PC-3 (cell line): ENCODE measurements around the gene IKBKE. TPM values are rescaled to one million over a fixed set of nuclear protein-coding genes. Genes with fewer than 3 reads are reported as not detected.
A peak's percentile ranks its signal among the peaks of the same experiment; 100 is the strongest.

ENCODE experiments used
- ATAC-seq: fragments of 200-7000 bp; cut with Tn5 transposase; 2 replicates; pipeline ENCODE4 v1.9.1; 2020; ENCODE audit warnings: mild to moderate bottlenecking, moderate library complexity
- BruUV-seq: library from RNA; stranded (reverse); fragments of 400-500 nt; replicated peaks from 2 replicates; lab custom pipeline; 2021; lab: Mats Ljungman, UMichigan
- CTCF ChIA-PET: fragments of 300-600 bp; sonication (Branson Sonifier 250); formaldehyde crosslinking; loops from one replicate; lab custom pipeline; 2022; ENCODE audit warnings: antibody characterized with exemption; lab: Charles Lee
- POLR2A ChIA-PET: fragments of 300-600 bp; sonication (Branson Sonifier 250); formaldehyde crosslinking; loops from one replicate; lab custom pipeline; 2022; ENCODE audit warnings: antibody characterized with exemption; ENCODE audit not compliant: unreplicated experiment; lab: Charles Lee
- DNase-seq: peaks from one replicate; pipeline ENCODE4 v3.0.0-alpha.2; 2015
- H2AFZ ChIP-seq: fragments of 300-600 bp; sonication (generic); 2 replicates; pipeline ENCODE4 v1.6.0; 2016; ENCODE audit warnings: antibody characterized with exemption, low read length
- H3F3A ChIP-seq: fragments of 300-600 bp; sonication (generic); one replicate; pipeline ENCODE4 v1.6.0; 2017; ENCODE audit warnings: antibody characterized with exemption, low read length, control low read depth, mild to moderate bottlenecking; ENCODE audit not compliant: unreplicated experiment
- H3K27ac ChIP-seq: fragments of 300-600 bp; sonication (generic); 2 replicates; pipeline ENCODE4 v1.5.1; 2016; ENCODE audit warnings: mild to moderate bottlenecking, low read length
- H3K27me3 ChIP-seq: fragments of 300-600 bp; sonication (generic); 2 replicates; pipeline ENCODE4 v1.6.1; 2016; ENCODE audit warnings: low read length, mixed read lengths
- H3K36me3 ChIP-seq: fragments of 300-600 bp; sonication (generic); 2 replicates; pipeline ENCODE4 v1.6.1; 2016; ENCODE audit warnings: low read depth, mixed run types, low read length, mixed read lengths
- H3K4me1 ChIP-seq: fragments of 300-600 bp; sonication (generic); 2 replicates; pipeline ENCODE4 v1.5.1; 2016; ENCODE audit warnings: low read length; ENCODE audit not compliant: insufficient read depth
- H3K4me2 ChIP-seq: fragments of 300-600 bp; sonication (generic); 2 replicates; pipeline ENCODE4 v1.6.0; 2016; ENCODE audit warnings: low read length
- H3K4me3 ChIP-seq: fragments of 300-600 bp; sonication (generic); 2 replicates; pipeline ENCODE4 v1.5.1; 2016; ENCODE audit warnings: mild to moderate bottlenecking, low read length, mixed read lengths
- H3K79me2 ChIP-seq: fragments of 300-600 bp; sonication (generic); 2 replicates; pipeline ENCODE4 v1.6.1; 2017; ENCODE audit warnings: low read length, mixed read lengths
- H3K9ac ChIP-seq: fragments of 300-600 bp; sonication (generic); 2 replicates; pipeline ENCODE4 v1.6.0; 2016; ENCODE audit warnings: mild to moderate bottlenecking, low read length
- H3K9me2 ChIP-seq: fragments of 300-600 bp; sonication (generic); replicated peaks from 2 replicates; pipeline ENCODE4 v1.6.1; 2016; ENCODE audit warnings: mixed run types, low read length, mixed read lengths
- H3K9me3 ChIP-seq: fragments of 300-600 bp; sonication (generic); 2 replicates; pipeline ENCODE4 v1.6.1; 2016; ENCODE audit warnings: low read length, mixed read lengths
- H4K20me1 ChIP-seq: fragments of 300-600 bp; sonication (generic); 2 replicates; pipeline ENCODE4 v1.6.1; 2016; ENCODE audit warnings: low read length, mixed read lengths
- EZH2 ChIP-seq: fragments of 300-600 bp; sonication (generic); IDR thresholded peaks from one replicate; pipeline ENCODE4 v1.6.1; 2017; ENCODE audit warnings: antibody characterized with exemption, mild to moderate bottlenecking, low read length; ENCODE audit not compliant: unreplicated experiment
- EZH2phosphoT487 ChIP-seq: fragments of 300-600 bp; sonication (generic); IDR thresholded peaks from 2 replicates; pipeline ENCODE4 v1.6.1; 2018; ENCODE audit warnings: mild to moderate bottlenecking, antibody characterized with exemption, low read length, borderline replicate concordance
- intact Hi-C: fragments of 100-400 bp; cut with micrococcal nuclease; formaldehyde crosslinking; loops from 2 replicates; pipeline ENCODE4 v1.9.0; 2023
- total RNA-seq: library from RNA; depleted of rRNA; stranded (reverse); fragments of >200 nt; gene quantifications from 2 replicates; pipeline ENCODE4 v1.2.3, GENCODE V29; 2014
- TF ChIP-seq, protein P1 (sequence below): fragments of 300-600 bp; sonication (generic); conservative IDR thresholded peaks from 2 replicates; pipeline ENCODE4 v1.5.1; 2017; ENCODE audit warnings: antibody characterized with exemption, low read depth, mild to moderate bottlenecking, low read length

The IKBKE gene
- total RNA-seq, 1 experiment from 2014 or later = 28.3 TPM

DNA sequence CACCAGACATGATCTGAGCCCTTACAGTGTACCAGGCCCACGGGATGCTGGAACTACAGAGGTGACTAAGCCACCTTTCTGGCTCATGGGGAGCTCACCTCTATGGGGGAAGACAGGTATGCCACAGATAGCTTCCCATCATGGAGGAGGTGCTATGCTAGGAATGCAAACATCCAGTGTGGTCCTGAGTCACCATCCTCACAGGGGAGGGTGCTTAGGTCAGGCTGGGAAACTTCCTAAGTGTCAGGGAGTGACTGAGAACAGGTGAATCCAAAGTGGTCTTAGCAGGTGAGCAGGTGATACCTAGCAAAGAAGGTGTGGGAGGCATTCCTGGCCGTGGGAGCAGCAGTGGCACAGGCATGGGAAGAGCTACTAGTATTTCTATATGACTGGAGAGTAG, 28.4 kb downstream of the IKBKE start:
- TF ChIP-seq EZH2 (no peak), EZH2phosphoT487 (no peak)
- TF ChIP-seq, protein P1, sequence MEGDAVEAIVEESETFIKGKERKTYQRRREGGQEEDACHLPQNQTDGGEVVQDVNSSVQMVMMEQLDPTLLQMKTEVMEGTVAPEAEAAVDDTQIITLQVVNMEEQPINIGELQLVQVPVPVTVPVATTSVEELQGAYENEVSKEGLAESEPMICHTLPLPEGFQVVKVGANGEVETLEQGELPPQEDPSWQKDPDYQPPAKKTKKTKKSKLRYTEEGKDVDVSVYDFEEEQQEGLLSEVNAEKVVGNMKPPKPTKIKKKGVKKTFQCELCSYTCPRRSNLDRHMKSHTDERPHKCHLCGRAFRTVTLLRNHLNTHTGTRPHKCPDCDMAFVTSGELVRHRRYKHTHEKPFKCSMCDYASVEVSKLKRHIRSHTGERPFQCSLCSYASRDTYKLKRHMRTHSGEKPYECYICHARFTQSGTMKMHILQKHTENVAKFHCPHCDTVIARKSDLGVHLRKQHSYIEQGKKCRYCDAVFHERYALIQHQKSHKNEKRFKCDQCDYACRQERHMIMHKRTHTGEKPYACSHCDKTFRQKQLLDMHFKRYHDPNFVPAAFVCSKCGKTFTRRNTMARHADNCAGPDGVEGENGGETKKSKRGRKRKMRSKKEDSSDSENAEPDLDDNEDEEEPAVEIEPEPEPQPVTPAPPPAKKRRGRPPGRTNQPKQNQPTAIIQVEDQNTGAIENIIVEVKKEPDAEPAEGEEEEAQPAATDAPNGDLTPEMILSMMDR = no peak
- ChIA-PET CTCF (interaction anchor here (0.7 to 1.0 kb wide), 2 partner anchors 46 to 114 kb away, joined by 3 read pairs; partner anchors contain the start of gene EIF2D), POLR2A (interaction anchor here (1.0 kb wide), 1 partner anchor 28 kb away, joined by 3 read pairs; the partner anchor contains the start of gene IKBKE)
- Histone ChIP-seq H3F3A (no peaks in the 10 kb centered on the region), H3K27ac (no peak overlapping the region), H3K4me1 (peaks cover 20% of the 10 kb centered on the region), H3K36me3 (no peaks in the 10 kb centered on the region; the same call in 1 of the 2 replicates), H3K27me3 (no peaks in the 10 kb centered on the region), H2AFZ (no peak overlapping the region), H3K9me3 (no peaks in the 10 kb centered on the region), H3K79me2 (no peaks in the 10 kb centered on the region), H4K20me1 (no peaks in the 10 kb centered on the region), H3K4me3 (no peak overlapping the region), H3K4me2 (no peak overlapping the region), H3K9me2 (no peaks in the 10 kb centered on the region), H3K9ac (no peak overlapping the region)
- BruUV-seq = no TSS peak
- ATAC-seq (peak; percentile 83), DNase-seq (peak; percentile 96)
- intact Hi-C loops = no loop called here

DNA sequence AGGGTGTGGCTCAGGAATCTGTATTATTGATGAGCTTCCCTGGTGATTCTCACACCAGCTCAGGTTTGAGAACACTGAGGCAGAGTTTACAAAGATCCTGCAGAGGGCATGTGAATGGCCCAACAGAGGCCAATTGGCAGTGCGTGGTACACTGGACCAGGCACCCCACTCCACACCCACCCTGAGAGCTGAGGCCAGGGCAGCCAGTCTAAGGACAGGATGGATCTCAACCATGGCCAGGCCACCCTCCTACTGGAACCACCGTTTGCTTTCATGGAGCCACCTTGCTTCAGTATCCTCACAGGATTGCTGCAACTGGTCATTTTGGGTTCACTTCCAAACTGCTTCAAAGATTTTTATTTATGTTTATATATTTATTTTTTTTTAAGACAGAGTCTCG, 29.8 kb downstream of the IKBKE start:
- CTCF ChIA-PET = no interaction called here
- no TSS peak for BruUV-seq
- no peak overlapping the region for H3K27ac ChIP-seq

DNA sequence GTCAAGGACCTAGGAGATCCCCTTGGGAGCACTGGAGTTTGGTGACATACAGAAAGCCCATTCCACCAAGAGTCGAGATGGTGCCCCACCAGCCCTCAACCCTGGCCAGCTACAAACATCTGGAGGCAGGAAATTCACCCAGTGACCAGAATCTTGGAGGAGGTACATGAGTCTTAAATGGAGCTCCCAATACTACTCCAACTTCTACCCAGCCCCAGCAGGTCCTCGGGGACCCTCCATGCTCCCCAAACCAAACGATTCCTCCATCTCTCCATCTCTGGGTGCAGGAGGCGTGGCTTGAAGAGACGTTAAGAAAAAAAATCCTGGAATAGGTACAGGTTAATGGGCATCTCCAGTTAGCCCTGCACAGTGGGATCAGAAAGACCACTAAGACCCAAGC, 31.6 kb downstream of the IKBKE start:
- Histone ChIP-seq H3K27me3 (no peaks in the 10 kb centered on the region), H3K4me3 (no peak overlapping the region), H2AFZ (no peak overlapping the region), H3K9me3 (no peaks in the 10 kb centered on the region), H3K27ac (no peak overlapping the region), H3K9me2 (no peaks in the 10 kb centered on the region), H3K4me1 (peaks cover 41% of the 10 kb centered on the region), H3K9ac (no peak overlapping the region), H3K4me2 (no peak overlapping the region), H3K79me2 (no peaks in the 10 kb centered on the region), H3F3A (no peaks in the 10 kb centered on the region), H3K36me3 (no peaks in the 10 kb centered on the region), H4K20me1 (no peaks in the 10 kb centered on the region)
- intact Hi-C loops = no loop called here
- no peak for DNase-seq
- ATAC-seq = no peak
- BruUV-seq = no TSS peak
- ChIA-PET POLR2A (no interaction called here), CTCF (no interaction called here)
- TF ChIP-seq EZH2 (no peak), EZH2phosphoT487 (no peak)
- TF ChIP-seq, protein P1 = no peak

More for the DNA sequence above, 29.8 kb downstream of the IKBKE start:
- ATAC-seq = no peak
- Histone ChIP-seq H3K4me1 (peaks cover 33% of the 10 kb centered on the region), H3K9ac (no peak overlapping the region), H2AFZ (no peak overlapping the region), H3K36me3 (no peaks in the 10 kb centered on the region), H4K20me1 (no peaks in the 10 kb centered on the region), H3K79me2 (no peaks in the 10 kb centered on the region), H3K9me3 (no peaks in the 10 kb centered on the region), H3K9me2 (no peaks in the 10 kb centered on the region), H3K27me3 (no peaks in the 10 kb centered on the region), H3F3A (no peaks in the 10 kb centered on the region), H3K4me2 (no peak overlapping the region), H3K4me3 (no peak overlapping the region)
- TF ChIP-seq EZH2phosphoT487 = no peak
- TF ChIP-seq EZH2 = no peak
- TF ChIP-seq, protein P1 = no peak
- intact Hi-C loops = no loop called here
- POLR2A ChIA-PET = interaction anchor here (0.6 kb wide), 1 partner anchor 110 kb away, joined by 4 read pairs; no protein-coding TSS in a partner anchor
- DNase-seq = no peak
